ENCODE results near the gene TOX3.

Gene TOX3

DNA sequence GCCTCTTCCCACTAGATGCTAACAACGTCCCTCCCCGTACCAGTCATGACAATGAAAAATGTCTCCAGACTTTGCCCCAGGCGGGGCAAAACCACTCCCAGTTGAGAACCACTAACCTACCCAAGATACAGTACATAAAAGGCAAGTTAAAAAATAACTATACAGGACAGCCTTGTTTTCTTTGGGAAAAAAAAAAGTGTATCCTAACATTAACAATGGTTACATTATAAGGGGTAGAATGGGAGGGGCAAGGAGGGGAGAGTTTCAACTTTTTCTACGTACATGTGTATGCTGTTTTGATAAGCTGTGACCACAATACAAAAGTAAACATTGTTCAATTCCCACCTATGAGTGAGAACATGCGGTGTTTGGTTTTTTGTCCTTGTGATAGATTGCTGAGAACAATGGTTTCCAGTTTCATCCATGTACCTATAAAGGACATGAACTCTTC, 94.9 kb downstream of the TOX3 start:
- no peak overlapping the region for H3K27ac ChIP-seq
- no peak for TF ChIP-seq ZFX (IDR thresholded peaks at IDR 0.05)
- TF ChIP-seq, protein P1, sequence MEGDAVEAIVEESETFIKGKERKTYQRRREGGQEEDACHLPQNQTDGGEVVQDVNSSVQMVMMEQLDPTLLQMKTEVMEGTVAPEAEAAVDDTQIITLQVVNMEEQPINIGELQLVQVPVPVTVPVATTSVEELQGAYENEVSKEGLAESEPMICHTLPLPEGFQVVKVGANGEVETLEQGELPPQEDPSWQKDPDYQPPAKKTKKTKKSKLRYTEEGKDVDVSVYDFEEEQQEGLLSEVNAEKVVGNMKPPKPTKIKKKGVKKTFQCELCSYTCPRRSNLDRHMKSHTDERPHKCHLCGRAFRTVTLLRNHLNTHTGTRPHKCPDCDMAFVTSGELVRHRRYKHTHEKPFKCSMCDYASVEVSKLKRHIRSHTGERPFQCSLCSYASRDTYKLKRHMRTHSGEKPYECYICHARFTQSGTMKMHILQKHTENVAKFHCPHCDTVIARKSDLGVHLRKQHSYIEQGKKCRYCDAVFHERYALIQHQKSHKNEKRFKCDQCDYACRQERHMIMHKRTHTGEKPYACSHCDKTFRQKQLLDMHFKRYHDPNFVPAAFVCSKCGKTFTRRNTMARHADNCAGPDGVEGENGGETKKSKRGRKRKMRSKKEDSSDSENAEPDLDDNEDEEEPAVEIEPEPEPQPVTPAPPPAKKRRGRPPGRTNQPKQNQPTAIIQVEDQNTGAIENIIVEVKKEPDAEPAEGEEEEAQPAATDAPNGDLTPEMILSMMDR (conservative IDR thresholded peaks at IDR 0.05), result no peak

DNA sequence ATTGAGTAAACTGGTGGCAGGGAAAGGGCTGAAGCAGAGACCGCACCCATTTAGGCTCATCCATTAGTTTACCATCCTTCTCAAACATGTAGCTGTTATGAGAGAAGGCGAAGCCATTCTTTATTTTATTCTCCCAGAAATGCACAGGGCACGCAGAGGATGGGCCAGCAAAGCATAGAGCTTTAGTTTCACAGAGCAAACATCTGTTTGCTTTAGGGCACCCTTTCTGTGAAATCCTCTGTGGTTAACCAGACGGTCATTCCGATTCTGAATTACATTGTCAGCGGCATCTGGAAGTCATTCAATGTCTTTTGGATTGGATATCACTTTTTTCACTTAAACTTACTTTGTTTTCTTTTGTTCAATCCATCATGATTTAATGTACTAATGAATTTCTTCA, 96.0 kb downstream of the TOX3 start:
- TF ChIP-seq ZFX (IDR thresholded peaks at IDR 0.05), result no peak
- TF ChIP-seq, protein P1 (conservative IDR thresholded peaks at IDR 0.05), result no peak
- H3K27ac ChIP-seq, result no peak overlapping the region

DNA sequence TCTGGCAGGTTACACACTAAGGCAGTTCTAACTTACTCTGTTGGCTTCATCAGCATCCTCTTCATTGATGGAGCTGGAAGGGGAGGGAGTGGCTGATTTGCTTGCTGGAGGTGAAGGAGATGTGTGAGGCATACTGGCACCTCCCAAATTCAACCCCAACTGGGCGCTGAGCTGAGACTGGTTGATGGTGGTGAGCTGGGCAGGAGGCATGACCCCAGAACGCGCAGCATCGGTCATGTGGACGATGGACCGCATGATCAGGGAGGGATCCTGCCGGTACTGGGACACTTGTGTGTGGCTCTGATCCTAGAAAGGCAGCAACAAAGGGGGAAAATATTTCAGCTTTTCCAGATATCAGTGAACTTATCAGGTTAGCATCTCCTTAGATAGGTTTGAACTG, 96.7 kb downstream of the TOX3 start:
- H3K27ac ChIP-seq, result no peak overlapping the region
- TF ChIP-seq ZFX (IDR thresholded peaks at IDR 0.05), result no peak
- TF ChIP-seq, protein P1 (conservative IDR thresholded peaks at IDR 0.05), result no peak

DNA sequence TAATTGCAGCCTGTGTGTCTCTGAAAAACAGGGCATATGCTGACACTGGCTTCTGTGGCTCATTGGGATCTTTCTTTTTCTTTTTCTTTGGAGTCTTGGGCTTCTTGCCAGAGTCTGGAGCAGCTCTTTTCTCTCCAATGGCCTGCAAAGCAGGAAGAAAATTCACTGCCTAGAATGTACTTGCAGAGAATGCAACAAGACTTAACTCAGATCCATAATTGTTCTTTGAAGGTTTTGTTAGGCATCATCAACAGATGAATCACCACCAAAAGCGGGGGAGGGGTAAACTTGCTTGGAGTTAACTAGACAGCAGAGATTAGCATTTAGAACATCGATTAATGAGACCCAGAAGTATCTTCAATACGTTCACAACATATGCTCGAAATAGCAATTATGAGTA, 100.9 kb downstream of the TOX3 start:
- H3K27ac ChIP-seq, result no peak overlapping the region
- TF ChIP-seq, protein P1 (conservative IDR thresholded peaks at IDR 0.05), result no peak
- no peak for TF ChIP-seq ZFX (IDR thresholded peaks at IDR 0.05)

DNA sequence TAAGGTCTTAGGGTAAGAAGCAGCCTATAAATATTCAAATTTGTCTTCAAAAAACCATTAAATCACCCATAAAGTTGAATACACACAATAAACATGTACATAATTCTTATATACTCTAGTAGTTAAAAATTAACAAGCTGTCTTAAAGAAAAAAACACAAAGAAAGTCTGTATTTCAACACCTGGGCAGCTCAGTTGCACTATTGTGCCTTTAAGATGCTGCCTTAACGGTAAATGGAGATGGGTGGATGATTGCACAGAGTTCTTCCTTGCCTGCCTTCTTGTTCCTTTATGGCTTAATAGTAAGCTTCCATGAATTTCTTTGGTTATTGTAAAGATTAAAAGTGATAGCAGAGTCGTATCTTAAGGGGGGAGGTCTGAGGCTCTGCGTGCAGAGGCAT, 105.1 kb downstream of the TOX3 start:
- TF ChIP-seq ZFX (IDR thresholded peaks at IDR 0.05), result no peak
- TF ChIP-seq, protein P1 (conservative IDR thresholded peaks at IDR 0.05), result no peak
- H3K27ac ChIP-seq, result no peak overlapping the region

DNA sequence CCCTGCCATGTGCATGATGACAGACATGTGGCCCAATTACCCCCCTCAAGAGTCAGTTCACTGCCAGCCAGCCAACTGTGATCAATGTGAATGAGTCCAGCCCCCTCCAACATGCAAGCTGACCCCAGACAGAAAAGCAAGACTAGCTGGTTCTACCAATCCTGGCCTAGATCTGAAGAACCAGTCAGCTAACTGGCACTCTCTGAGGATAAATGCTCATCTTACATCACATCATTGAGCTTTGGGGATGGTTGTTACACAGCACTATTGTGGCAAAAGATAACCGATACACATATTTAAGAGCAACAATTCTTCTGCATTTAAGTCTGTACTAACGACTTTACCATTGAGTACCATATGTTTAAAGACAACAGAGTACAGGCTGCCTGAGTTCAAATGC, 106.7 kb downstream of the TOX3 start:
- no peak for TF ChIP-seq ZFX (IDR thresholded peaks at IDR 0.05)
- TF ChIP-seq, protein P1 (conservative IDR thresholded peaks at IDR 0.05), result no peak
- H3K27ac ChIP-seq, result no peak overlapping the region

DNA sequence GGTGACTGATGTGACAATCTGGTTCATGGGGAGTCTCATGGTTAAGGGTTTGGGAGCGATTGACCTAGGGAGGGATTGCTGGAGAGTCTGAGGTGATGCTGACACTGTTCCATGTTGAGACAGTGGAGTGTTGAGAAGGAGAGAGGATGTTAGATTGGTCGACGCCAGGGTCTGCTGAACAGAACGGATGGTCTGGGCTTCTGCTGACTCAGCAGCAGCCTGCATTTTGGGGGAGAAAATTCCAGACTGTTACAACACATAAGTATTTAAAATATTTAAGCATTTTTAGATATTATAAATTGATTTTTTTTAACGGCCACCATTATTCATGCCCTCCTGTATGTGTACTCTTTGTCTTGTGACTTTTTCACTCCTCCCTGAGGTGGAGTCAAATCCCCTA, 107.2 kb downstream of the TOX3 start:
- no peak for TF ChIP-seq ZFX (IDR thresholded peaks at IDR 0.05)
- TF ChIP-seq, protein P1 (conservative IDR thresholded peaks at IDR 0.05), result no peak
- H3K27ac ChIP-seq, result no peak overlapping the region

Measured in C4-2B (cell line).